ENCODE data around the gene OR51B6. TPM values are rescaled to one million over a fixed set of nuclear protein-coding genes. Genes with fewer than 3 reads are reported as not detected.

Gene OR51B6
- total RNA-seq, 1 experiment from 2014 or later: not detected

DNA sequence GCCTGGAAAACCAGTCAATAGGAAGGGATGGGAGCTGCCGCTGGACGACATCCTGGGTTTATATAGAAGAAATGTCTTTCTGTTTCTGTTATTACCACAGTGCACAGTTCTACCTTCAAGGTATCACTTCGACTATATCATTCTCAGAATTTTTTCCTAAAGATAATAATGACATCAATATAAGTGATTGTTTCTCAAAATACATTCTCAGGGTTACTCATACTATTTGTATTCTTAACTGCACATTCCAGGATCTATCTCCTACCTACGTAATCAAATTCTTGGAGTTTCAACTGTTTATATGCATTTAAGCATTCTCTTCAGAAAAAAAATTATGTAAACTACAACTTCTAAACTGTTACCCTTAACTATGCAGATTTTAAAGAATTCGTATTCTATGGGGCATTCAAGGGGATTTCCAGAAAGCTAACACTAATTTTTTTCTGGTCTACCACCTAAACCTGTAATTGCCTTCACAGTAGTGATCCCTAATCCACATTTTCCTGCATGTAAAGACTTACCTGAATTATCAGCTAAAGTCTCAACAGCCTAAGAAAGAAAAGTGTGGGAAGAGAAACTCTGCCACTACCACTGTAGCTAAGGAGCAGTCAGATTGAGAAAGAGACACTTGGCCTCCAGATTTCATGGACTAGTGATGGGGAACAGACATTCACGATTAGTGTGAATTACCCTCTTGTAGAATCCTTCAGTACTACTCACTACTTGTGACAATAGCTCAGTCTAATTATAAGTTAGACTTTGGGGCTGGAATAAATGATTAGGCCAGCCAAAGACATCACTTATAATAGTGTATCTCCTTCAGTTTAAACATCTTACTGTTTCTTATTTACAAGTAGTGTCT lies 7.6 kb upstream of the OR51B6 start, which contains the start of gene OR51B5:
Gene OR51B5 (minus strand): TSS at position 51 of the 862 bp plus-strand sequence. CDS start 0 bp downstream, at position 51.
- ATAC-seq (no peak), DNase-seq (ENCODE audit: low read depth, low spot score) (no peak)
- H3K4me1 ChIP-seq (ENCODE audit: control insufficient read depth in 1 of 2, insufficient read depth in 2 of 2, low read length in 2 of 2): no peaks in the 10 kb centered on the region
- no peaks in the 10 kb centered on the region for H3K9me3 ChIP-seq (ENCODE audit: control insufficient read depth in 1 of 2, insufficient read depth in 1 of 2, low read depth in 1 of 2, low read length in 2 of 2)
- no peak within 1 kb of the TSS for H3K4me3 ChIP-seq (replicated peaks in 1 of 2; ENCODE audit: low read depth in 1 of 2, low read length in 2 of 2)
- H3K9me2 ChIP-seq (ENCODE audit: insufficient read depth): no peaks in the 10 kb centered on the region
- peaks cover 25% of the 10 kb centered on the region; the same call in 1 of the 2 replicates for H4K20me1 ChIP-seq (ENCODE audit: insufficient read depth)
- intact Hi-C loops (cut with micrococcal nuclease): no loop called here
- H3K4me2 ChIP-seq (ENCODE audit: low read length): no peak within 1 kb of the TSS
- peaks cover 81% of the 10 kb centered on the region for H3K79me2 ChIP-seq (ENCODE audit: insufficient read depth, low read length)
- H3K36me3 ChIP-seq (ENCODE audit: control insufficient read depth in 1 of 2, insufficient read depth in 2 of 2, low read length in 2 of 2): peaks cover 22 to 89% of the 10 kb centered on the region in 2 experiments
- ChIA-PET CTCF (no interaction called here), POLR2A (no interaction called here), RAD21 (ENCODE audit: low non-redundant PET in 1 of 2, low total read pairs in 2 of 2, uncharacterized antibody in 2 of 2, unreplicated experiment in 2 of 2) (no interaction called here)
- no peak within 1 kb of the TSS for H3K27ac ChIP-seq (ENCODE audit: low read depth, low read length)
- H3K27me3 ChIP-seq (ENCODE audit: insufficient read depth, low read length): no peaks in the 10 kb centered on the region
- no TSS peak for BruUV-seq (replicated peaks)
- no peak within 1 kb of the TSS for H2AFZ ChIP-seq (ENCODE audit: low read depth, low read length, poor library complexity, severe bottlenecking)
- no peak within 1 kb of the TSS for H3K9ac ChIP-seq (ENCODE audit: low read length)
- TF ChIP-seq EZH2 (IDR thresholded peaks at IDR 0.05) (no peak), RAD21 (IDR thresholded peaks at IDR 0.05; ENCODE audit: low read depth) (no peak), POLR2A (IDR thresholded peaks at IDR 0.05; ENCODE audit: borderline replicate concordance, extremely low read depth, insufficient read depth, insufficient read length) (no peak), CTCF (IDR thresholded peaks at IDR 0.05 in 2 of 3, conservative IDR thresholded peaks at IDR 0.05 in 1 of 3; ENCODE audit: borderline replicate concordance in 1 of 3, insufficient read depth in 1 of 3, low read depth in 2 of 3, low read length in 2 of 3) (no peak)

GRCh38 chr11:5345831-5346230 lies 5.5 kb upstream of the OR51B6 start:
- ChIA-PET CTCF (no interaction called here), POLR2A (no interaction called here), RAD21 (ENCODE audit: low non-redundant PET in 1 of 2, low total read pairs in 2 of 2, uncharacterized antibody in 2 of 2, unreplicated experiment in 2 of 2) (no interaction called here)
- Histone ChIP-seq H3K27ac (ENCODE audit: low read depth, low read length) (no peak overlapping the region), H3K4me2 (ENCODE audit: low read length) (no peak overlapping the region), H3K4me3 (replicated peaks in 1 of 2; ENCODE audit: low read depth in 1 of 2, low read length in 2 of 2) (no peak overlapping the region), H3K4me1 (ENCODE audit: control insufficient read depth in 1 of 2, insufficient read depth in 2 of 2, low read length in 2 of 2) (no peaks in the 10 kb centered on the region), H2AFZ (ENCODE audit: low read depth, low read length, poor library complexity, severe bottlenecking) (no peak overlapping the region), H3K9me3 (ENCODE audit: control insufficient read depth in 1 of 2, insufficient read depth in 1 of 2, low read depth in 1 of 2, low read length in 2 of 2) (no peaks in the 10 kb centered on the region), H4K20me1 (ENCODE audit: insufficient read depth) (peaks cover 34% of the 10 kb centered on the region; the same call in 1 of the 2 replicates), H3K36me3 (ENCODE audit: control insufficient read depth in 1 of 2, insufficient read depth in 2 of 2, low read length in 2 of 2) (peaks cover 17 to 80% of the 10 kb centered on the region in 2 experiments; a peak in 3 of 4 replicates), H3K27me3 (ENCODE audit: insufficient read depth, low read length) (no peaks in the 10 kb centered on the region), H3K9me2 (ENCODE audit: insufficient read depth) (no peaks in the 10 kb centered on the region), H3K9ac (ENCODE audit: low read length) (no peak overlapping the region), H3K79me2 (ENCODE audit: insufficient read depth, low read length) (peaks cover 97% of the 10 kb centered on the region)
- intact Hi-C loops (cut with micrococcal nuclease): no loop called here
- DNase-seq (ENCODE audit: low read depth, low spot score) (no peak), ATAC-seq (no peak)
- no TSS peak for BruUV-seq (replicated peaks)
- no peak for TF ChIP-seq JUND (IDR thresholded peaks at IDR 0.05)
- TF ChIP-seq EZH2 (IDR thresholded peaks at IDR 0.05): no peak
- TF ChIP-seq EGR1 (IDR thresholded peaks at IDR 0.05; ENCODE audit: low read depth): no peak
- TF ChIP-seq, protein P1, sequence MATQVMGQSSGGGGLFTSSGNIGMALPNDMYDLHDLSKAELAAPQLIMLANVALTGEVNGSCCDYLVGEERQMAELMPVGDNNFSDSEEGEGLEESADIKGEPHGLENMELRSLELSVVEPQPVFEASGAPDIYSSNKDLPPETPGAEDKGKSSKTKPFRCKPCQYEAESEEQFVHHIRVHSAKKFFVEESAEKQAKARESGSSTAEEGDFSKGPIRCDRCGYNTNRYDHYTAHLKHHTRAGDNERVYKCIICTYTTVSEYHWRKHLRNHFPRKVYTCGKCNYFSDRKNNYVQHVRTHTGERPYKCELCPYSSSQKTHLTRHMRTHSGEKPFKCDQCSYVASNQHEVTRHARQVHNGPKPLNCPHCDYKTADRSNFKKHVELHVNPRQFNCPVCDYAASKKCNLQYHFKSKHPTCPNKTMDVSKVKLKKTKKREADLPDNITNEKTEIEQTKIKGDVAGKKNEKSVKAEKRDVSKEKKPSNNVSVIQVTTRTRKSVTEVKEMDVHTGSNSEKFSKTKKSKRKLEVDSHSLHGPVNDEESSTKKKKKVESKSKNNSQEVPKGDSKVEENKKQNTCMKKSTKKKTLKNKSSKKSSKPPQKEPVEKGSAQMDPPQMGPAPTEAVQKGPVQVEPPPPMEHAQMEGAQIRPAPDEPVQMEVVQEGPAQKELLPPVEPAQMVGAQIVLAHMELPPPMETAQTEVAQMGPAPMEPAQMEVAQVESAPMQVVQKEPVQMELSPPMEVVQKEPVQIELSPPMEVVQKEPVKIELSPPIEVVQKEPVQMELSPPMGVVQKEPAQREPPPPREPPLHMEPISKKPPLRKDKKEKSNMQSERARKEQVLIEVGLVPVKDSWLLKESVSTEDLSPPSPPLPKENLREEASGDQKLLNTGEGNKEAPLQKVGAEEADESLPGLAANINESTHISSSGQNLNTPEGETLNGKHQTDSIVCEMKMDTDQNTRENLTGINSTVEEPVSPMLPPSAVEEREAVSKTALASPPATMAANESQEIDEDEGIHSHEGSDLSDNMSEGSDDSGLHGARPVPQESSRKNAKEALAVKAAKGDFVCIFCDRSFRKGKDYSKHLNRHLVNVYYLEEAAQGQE (IDR thresholded peaks at IDR 0.05; ENCODE audit: low read depth): no peak
- TF ChIP-seq ZNF274 (IDR thresholded peaks at IDR 0.05; ENCODE audit: low read depth, low read length): no peak
- TF ChIP-seq TCF7L2 (IDR thresholded peaks at IDR 0.05; ENCODE audit: borderline replicate concordance, extremely low read depth, insufficient read depth, insufficient read length): no peak
- TF ChIP-seq YY1 (IDR thresholded peaks at IDR 0.05; ENCODE audit: extremely low read depth, insufficient replicate concordance, low read depth, low read length): no peak
- no peak for TF ChIP-seq ATF3 (IDR thresholded peaks at IDR 0.05)
- TF ChIP-seq RAD21 (IDR thresholded peaks at IDR 0.05; ENCODE audit: low read depth): no peak
